ENCODE measurements around the gene PTGS1.
"Not testable (repeated sequence)": the region's sequence is repeated elsewhere in the genome, so short reads cannot be mapped to it uniquely, and the experiment has no call there.

PTGS1 gene

DNA sequence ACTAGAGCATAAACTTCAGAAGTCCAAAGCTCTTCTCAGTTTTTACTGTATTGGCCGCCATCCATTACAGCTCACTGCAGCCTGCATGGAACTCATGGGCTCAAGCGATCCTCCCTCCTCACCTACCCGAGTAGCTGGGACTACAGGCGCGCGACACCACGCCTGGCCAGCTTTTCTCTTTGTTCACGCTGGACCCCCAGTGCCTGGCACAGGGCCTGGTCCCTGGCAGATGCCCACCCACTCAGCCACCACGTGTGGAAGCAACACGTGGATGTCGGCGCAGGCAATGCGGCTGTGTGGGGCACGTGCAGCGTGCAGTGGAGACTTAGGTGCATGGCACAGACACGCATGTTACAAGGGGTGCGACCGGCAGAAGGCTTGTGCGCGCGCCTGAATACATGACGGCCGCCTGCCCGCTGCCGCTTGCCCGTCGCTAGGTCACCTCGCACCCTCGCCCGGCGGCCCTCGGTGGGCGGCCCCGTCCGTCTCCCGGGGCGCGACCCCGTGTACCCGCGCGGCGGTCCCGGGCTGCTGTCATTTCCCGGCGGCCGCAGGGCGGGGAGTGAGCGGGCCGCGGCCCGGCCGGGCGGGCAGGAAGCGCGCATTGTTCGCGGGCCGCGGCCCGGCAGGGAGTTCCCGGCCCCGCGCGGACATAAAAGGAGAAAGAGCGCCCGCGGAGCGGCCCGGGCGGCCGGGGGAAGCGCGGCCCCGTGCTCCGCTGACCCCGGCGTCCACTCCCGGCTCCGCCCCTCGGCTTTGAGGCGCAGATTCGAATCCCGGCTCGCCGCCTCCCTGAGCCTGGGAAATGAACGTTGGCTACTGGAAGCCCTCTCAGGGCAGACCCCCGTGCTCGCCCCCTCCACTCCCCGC lies 24.1 kb upstream of the PTGS1 start:
- no peak for DNase-seq (ENCODE audit: low read depth in 4 of 4, low spot score in 1 of 4)

- DNase-seq (ENCODE audit: low read depth in 4 of 4, low spot score in 1 of 4): no peak
These were observed 23.2 kb upstream of the PTGS1 start for GRCh38 chr9:122347348-122348287.

GRCh38 chr9:122348288-122348777 lies 22.5 kb upstream of the PTGS1 start:
- DNase-seq (ENCODE audit: low read depth in 4 of 4, low spot score in 1 of 4): no peak

- DNase-seq (ENCODE audit: low read depth in 4 of 4, low spot score in 1 of 4): no peak
These were observed 22.0 kb upstream of the PTGS1 start for GRCh38 chr9:122348791-122349190.

DNA sequence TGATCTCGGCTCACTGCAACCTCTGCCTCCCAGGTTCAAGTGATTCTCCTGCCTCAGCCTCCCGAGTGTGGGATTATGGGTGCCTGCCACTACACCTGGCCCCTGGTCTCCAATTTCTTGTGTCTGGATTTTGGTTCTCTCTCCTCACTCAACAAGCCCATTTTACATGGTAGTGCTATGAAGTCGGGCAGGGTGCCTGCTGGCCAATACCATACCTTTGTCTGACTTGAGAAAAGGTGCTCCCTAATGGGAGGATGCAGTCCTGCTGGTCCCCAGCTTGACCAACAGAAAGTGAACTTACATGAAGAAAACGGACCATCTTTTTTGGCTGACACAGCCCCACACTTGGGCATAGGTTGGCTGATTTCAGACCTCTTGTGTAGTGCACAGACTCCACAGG lies 21.6 kb upstream of the PTGS1 start:
- no peak for DNase-seq (ENCODE audit: low read depth in 4 of 4, low spot score in 1 of 4)

GRCh38 chr9:122350577-122351355 lies 20.1 kb upstream of the PTGS1 start:
- peak; percentile 58 to 73 (median 61) for DNase-seq (ENCODE audit: low read depth in 4 of 4, low spot score in 1 of 4)

DNA sequence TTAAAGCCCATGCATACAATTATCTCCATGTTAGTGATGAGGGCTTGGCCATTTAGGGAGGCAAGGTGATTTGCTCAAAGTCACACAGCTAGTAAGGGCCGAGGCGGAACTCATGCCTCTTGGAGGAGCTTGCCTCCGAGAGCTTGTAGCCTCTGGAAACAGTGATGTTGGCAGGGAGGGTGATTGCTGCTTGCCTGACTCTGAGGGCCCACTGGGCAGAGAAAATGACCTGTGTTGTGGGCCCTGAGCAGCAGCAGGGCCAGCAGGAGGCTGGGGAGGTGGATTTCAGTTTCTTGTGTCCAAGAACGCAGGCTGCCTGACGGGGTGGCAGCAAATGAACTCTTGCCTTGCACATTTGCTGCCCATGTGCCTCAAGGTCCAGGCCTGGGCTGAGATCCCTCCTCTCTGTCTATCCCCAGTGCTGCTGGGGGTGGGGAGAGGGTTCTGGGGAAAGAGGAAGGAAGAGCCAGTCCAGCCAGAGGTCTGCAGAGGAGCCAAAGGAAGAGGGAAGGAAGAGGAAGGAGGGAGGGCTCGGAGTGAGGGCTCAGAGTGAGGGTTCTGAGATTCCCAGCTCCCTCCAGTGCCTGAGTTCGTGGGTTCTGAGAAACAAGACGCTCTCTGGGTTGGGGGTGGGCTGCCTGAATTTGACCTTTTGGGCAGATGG lies 16.2 kb upstream of the PTGS1 start:
- DNase-seq (ENCODE audit: low read depth in 4 of 4, low spot score in 1 of 4): no peak

- no peak for DNase-seq (ENCODE audit: low read depth in 4 of 4, low spot score in 1 of 4)
These were observed 15.4 kb upstream of the PTGS1 start for GRCh38 chr9:122355336-122355875.

DNA sequence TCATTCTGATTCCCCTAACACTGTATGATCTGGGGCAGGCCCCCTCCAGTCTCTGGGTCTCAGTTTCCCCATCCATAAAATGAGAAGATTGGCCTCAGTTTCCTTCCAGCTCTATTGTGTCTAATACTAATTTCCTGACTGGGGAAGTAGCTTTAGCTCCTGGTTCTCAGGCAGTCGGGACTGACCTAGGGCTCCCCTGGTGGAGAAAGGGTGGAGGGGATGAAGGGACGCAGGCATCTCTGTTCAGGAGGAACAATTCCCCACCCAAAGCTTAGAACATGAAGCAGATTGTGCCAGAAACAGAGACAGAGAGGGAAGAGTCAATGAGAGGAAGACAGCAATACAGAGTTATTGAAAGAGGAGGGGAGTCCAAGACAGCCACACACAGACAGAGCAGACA lies 14.2 kb upstream of the PTGS1 start:
- no peak for DNase-seq (ENCODE audit: low read depth in 4 of 4, low spot score in 1 of 4)

DNA sequence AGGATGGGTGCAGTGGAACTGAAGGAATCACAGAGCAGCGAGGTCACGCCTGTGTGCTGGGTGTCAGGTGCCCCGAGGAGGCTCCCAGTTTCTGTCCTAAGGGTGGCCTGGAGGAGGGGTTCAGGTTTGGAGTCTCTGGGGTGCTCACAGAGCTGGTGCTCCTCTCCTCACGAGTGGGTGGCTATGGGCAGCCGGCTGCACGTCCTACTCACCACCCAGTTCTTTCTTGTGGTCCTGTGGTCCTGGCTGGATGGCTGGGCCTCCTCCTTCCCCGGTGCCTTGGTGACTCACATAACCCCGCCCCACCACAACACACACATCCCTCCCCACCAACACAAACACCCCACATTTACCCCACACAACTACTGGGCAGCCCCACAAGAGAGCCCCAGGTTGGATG lies 9.9 kb upstream of the PTGS1 start:
- no peak for DNase-seq (ENCODE audit: low read depth in 4 of 4, low spot score in 1 of 4)

- not testable (repeated sequence) for DNase-seq (ENCODE audit: low read depth in 4 of 4, low spot score in 1 of 4)
These were observed 7.7 kb upstream of the PTGS1 start for GRCh38 chr9:122363131-122363530.

- no peak for DNase-seq (ENCODE audit: low read depth in 4 of 4, low spot score in 1 of 4)
These were observed 6.6 kb upstream of the PTGS1 start for GRCh38 chr9:122364117-122364782.

DNA sequence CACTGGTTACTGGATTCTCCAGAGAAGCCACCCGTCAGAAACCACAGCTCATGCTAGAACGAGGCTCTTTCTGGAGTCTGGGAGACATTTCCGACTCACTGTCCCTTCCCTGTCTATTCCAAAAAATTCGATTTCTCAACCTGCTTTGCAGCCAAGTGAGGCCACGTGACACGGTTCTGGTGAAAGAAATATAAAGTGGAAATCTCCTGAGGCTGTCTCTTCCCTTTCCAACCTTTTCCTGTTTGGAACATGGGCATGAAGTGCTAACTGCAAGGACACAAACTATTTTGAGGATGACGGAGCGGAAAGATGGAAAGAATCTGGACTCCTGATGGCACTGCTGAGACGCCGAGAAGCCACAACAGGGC lies 6.1 kb upstream of the PTGS1 start:
- no peak for DNase-seq (ENCODE audit: low read depth in 4 of 4, low spot score in 1 of 4)

- DNase-seq (ENCODE audit: low read depth in 4 of 4, low spot score in 1 of 4): no peak
These were observed 4.7 kb upstream of the PTGS1 start for GRCh38 chr9:122366074-122366660.

DNA sequence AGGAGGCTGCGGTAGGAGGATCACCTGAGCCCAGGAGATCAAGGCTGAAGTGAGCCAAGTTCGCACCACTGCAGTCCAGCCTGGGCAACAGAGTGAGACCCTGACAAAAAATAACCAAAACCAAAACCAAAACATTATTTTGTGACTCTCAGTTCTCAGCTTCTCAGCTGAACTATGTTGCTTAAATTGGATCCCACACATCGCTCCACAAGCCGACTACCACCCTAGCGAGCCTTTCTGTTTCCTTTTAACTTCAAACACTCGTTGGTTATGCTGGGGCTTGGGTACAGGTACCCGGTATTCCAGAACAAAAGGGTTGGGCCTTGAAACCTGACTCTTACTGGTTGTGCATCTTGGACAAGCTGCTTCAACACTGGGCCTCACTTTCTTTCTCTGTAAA lies 3.8 kb upstream of the PTGS1 start:
- DNase-seq (ENCODE audit: low read depth in 4 of 4, low spot score in 1 of 4): no peak

DNA sequence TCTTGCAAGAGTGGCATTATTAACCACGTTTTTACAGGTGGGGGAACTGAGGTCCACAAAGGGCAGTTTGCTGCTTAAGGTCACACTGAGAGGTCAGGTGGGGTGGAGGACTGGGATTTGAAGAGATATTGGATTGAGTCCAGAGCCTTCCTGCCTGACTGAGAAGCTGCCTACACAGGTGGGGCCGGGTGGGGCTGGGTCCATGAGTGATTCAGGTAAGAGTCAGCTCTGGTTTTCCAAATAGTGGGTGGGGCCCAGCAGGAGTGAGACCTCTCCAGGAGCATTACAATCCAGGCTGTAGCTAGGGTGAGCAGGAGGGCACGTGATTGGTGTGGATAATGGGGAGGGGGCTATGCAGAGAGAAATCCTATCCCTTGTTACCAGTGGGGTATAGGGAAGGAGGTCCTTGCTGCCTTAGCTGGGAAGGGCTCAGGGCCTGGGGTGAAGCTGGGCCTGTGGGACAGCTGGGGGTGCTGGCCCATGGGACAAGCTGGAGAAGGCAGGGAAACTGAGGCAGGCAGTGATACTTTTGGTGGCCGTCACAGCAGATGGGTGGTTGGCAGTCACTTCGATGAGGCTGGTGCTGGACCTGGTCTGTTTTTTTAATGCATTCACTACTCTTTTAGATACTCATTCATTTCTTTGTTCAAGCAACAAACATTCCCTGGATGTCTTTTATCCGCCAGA lies 2.9 kb upstream of the PTGS1 start:
- no peak for DNase-seq (ENCODE audit: low read depth in 4 of 4, low spot score in 1 of 4)

DNA sequence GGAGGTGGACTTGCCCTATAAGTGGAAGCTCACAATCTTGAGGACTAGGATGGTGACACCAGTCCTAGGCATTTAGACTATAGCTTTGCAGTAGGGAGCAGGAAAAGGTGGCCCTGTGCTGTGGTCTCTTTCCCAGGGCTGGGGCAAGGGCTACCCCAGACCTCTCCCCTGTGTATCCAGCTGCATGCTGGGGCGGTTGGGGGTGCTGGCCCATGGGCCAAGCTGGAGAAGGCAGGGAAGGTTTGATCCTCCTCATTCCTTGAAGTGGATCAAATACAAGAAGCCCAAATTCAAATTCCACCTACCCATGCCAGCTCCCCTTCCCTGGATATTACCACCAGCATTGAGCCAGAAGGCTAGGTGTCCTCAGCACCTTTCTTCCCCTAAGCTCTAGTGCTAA lies 2.2 kb upstream of the PTGS1 start:
- DNase-seq (ENCODE audit: low read depth in 4 of 4, low spot score in 1 of 4): no peak

GRCh38 chr9:122370303-122370702 lies 521 bp upstream of the PTGS1 start:
- no peak for DNase-seq (ENCODE audit: low read depth in 4 of 4, low spot score in 1 of 4)

- no peak for DNase-seq (ENCODE audit: low read depth in 4 of 4, low spot score in 1 of 4)
These were observed 1.0 kb downstream of the PTGS1 start for GRCh38 chr9:122371846-122372245.

Measured in stimulated activated CD4-positive, alpha-beta T cell treated with anti-CD3 and anti-CD28 coated beads, Interleukin-1b, Interleukin-23, amount 100 ng/mL, for 24 hours (primary cell).